GM10248 (cell line): ENCODE results near the gene SSBP3.

ENCODE experiments used
- CTCF ChIA-PET: fragments of 300-600 bp; sonication (Branson Sonifier 250); formaldehyde crosslinking; extraction: SDS; loops from one replicate; lab custom pipeline; 2021; ENCODE audit warnings: antibody characterized with exemption; lab: Yijun Ruan, JAX
- POLR2A ChIA-PET: fragments of 350-650 bp; sonication (Branson Sonifier 250); formaldehyde crosslinking; extraction: SDS; loops from one replicate; lab custom pipeline; 2020; ENCODE audit warnings: antibody characterized with exemption; lab: Yijun Ruan, JAX
- DNase-seq: peaks from one replicate; pipeline ENCODE4 v3.0.0; 2012; ENCODE audit errors: extremely low spot score
- TF ChIP-seq, protein P1 (sequence below): IDR thresholded peaks from 2 replicates; pipeline ENCODE4 v1.5.1; 2012; ENCODE audit warnings: mild to moderate bottlenecking, low read depth; ENCODE audit errors: extremely low read depth, missing control alignments, control extremely low read depth

SSBP3 gene

DNA sequence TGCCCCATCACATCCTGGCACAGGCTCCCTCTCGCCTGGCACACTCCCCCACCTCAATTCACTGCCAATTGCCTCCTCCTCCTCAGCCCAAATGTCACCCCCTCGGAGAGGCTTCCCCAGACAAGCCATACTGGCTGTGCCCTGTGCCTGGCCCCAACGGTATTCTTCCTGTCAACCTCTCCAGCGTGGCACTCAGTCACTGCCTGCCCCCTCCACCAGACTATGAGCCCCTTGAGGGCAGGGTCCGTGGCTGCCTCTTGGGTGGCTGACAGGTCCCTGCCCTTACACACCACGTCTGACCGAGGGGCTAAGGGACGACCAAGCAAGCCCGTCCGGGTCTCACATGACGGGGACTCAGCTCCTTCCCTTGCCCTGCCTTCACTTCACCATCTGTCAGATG lies 131.3 kb downstream of the SSBP3 start:
- POLR2A ChIA-PET: no interaction called here
- no peak for DNase-seq
- TF ChIP-seq, protein P1, sequence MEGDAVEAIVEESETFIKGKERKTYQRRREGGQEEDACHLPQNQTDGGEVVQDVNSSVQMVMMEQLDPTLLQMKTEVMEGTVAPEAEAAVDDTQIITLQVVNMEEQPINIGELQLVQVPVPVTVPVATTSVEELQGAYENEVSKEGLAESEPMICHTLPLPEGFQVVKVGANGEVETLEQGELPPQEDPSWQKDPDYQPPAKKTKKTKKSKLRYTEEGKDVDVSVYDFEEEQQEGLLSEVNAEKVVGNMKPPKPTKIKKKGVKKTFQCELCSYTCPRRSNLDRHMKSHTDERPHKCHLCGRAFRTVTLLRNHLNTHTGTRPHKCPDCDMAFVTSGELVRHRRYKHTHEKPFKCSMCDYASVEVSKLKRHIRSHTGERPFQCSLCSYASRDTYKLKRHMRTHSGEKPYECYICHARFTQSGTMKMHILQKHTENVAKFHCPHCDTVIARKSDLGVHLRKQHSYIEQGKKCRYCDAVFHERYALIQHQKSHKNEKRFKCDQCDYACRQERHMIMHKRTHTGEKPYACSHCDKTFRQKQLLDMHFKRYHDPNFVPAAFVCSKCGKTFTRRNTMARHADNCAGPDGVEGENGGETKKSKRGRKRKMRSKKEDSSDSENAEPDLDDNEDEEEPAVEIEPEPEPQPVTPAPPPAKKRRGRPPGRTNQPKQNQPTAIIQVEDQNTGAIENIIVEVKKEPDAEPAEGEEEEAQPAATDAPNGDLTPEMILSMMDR: no peak
- CTCF ChIA-PET: interaction anchor here (1.2 kb wide), 1 partner anchor 20 kb away, joined by 3 read pairs; no protein-coding TSS in a partner anchor

- TF ChIP-seq, protein P1: no peak
- no peak for DNase-seq
- ChIA-PET CTCF (interaction anchor here (0.7 kb wide), 1 partner anchor 13 kb away, joined by 3 read pairs; no protein-coding TSS in a partner anchor), POLR2A (no interaction called here)
These were observed 131.7 kb downstream of the SSBP3 start for GRCh38 chr1:54274448-54274847.

DNA sequence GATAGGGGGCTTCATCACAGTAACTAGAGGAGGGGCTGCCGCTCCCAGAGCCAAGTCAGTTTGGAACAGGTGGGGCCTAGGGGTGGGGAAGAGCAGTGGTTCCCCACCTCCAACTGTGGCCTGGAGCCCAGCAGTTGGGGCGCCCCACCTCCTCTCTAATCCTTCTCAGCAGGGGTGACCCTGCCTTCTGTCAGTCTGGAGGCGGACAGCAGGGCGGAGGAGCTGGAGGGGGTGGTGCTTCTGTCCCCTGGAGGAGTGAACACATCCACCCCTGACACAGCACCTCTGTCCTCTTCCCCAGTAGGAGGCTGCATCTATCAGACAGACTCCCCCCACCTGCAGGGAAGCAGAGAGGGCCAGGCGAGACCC lies 132.4 kb downstream of the SSBP3 start:
- TF ChIP-seq, protein P1: no peak
- DNase-seq: no peak
- POLR2A ChIA-PET: no interaction called here
- CTCF ChIA-PET: interaction anchor here (0.7 kb wide), 1 partner anchor 14 kb away, joined by 3 read pairs; no protein-coding TSS in a partner anchor

DNA sequence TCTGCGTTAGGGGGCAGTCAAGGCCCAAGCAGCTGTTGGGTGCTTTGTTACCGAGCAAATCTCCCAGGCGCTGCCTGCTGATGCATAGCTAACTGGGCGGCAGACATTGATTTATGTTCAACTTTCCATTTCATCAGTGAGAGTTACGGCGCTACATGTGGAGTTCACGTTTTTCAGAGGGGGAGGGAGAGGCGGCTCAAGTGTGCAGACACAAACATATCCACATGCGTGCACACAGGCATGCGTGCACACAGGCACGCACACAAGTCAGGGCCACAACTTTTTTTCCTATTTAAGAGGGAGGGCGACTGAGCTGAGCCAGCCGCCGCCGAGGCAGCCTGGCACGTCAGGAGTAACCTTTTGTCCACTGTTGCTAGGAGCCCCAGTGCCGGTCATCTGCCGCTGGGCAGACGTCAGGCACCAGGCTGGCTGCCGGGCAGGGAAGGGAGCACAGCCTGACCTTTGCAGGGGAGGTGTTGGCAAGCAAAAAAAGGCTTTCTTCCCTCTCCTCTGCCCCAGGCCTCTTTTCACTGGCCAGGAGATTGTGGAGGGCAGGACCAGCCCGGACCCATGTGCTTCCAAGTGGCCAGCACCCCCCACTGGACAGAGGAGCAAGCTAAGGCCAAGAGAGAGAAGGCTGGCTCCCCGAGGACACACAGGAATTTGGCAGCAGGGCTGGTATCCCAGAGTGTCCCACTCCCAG lies 133.0 kb downstream of the SSBP3 start:
- POLR2A ChIA-PET: no interaction called here
- no peak for DNase-seq
- CTCF ChIA-PET: no interaction called here
- TF ChIP-seq, protein P1: no peak

DNA sequence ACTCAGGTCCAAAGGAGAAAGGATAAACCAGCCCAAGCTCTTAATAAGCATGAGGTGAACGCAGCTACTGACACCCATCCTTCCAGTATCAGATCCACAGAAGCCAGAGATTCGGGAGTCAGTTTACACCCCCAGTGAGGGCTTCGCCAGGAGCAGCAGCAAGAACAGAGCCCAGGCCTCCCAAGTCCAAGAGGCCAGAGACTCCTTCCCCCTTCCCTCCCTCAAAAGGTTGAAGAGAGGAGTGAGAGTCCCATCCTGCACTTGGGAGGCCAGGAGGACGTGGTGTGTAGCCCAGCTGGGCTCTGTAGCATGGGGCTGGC lies 133.5 kb downstream of the SSBP3 start:
- no peak for DNase-seq
- TF ChIP-seq, protein P1: no peak
- CTCF ChIA-PET: interaction anchor here (1.2 kb wide), 1 partner anchor 11 kb away, joined by 3 read pairs; no protein-coding TSS in a partner anchor
- POLR2A ChIA-PET: no interaction called here

- DNase-seq: no peak
- ChIA-PET POLR2A (no interaction called here), CTCF (interaction anchor here (1.2 kb wide), 1 partner anchor 11 kb away, joined by 3 read pairs; no protein-coding TSS in a partner anchor)
- TF ChIP-seq, protein P1: no peak
These were observed 134.1 kb downstream of the SSBP3 start for GRCh38 chr1:54272134-54272533.

- ChIA-PET CTCF (no interaction called here), POLR2A (no interaction called here)
- TF ChIP-seq, protein P1: no peak
- no peak for DNase-seq
These were observed 134.9 kb downstream of the SSBP3 start for GRCh38 chr1:54271341-54271740.
